OCI-M2 (cell line): ENCODE results near the gene ADGRA1.

Source experiments
- DNase-seq: peaks from one replicate; lab custom pipeline; 2025; ENCODE audit not compliant: unreplicated experiment; lab: John Stamatoyannopoulos, UW

The ADGRA1 gene

GRCh38 chr10:133075346-133076137 lies 12.2 kb upstream of the ADGRA1 start:
- DNase-seq = no peak

GRCh38 chr10:133076274-133077038 lies 11.3 kb upstream of the ADGRA1 start:
- DNase-seq = no peak

GRCh38 chr10:133079836-133080682 lies 7.7 kb upstream of the ADGRA1 start:
- DNase-seq = no peak

DNA sequence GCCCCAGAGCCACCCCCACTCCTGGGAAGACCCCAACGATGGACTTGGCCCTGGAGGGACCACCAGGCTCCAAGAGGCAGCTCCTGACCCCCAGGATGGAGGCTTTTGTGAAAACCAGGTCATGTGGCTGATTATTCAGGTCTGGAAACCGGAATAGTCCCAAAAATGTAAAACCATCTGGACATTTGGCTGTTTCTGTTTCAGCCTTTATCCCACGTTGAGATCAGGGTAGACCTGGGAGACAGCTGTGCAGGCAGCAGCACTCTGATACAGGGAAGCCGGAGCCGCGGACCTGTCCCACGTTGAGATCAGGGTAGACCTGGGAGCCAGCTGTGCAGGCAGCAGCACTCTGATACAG lies 7.1 kb upstream of the ADGRA1 start:
- no peak for DNase-seq

GRCh38 chr10:133081636-133082035 lies 6.1 kb upstream of the ADGRA1 start:
- no peak for DNase-seq

GRCh38 chr10:133082685-133083421 lies 4.9 kb upstream of the ADGRA1 start:
- DNase-seq = no peak

DNA sequence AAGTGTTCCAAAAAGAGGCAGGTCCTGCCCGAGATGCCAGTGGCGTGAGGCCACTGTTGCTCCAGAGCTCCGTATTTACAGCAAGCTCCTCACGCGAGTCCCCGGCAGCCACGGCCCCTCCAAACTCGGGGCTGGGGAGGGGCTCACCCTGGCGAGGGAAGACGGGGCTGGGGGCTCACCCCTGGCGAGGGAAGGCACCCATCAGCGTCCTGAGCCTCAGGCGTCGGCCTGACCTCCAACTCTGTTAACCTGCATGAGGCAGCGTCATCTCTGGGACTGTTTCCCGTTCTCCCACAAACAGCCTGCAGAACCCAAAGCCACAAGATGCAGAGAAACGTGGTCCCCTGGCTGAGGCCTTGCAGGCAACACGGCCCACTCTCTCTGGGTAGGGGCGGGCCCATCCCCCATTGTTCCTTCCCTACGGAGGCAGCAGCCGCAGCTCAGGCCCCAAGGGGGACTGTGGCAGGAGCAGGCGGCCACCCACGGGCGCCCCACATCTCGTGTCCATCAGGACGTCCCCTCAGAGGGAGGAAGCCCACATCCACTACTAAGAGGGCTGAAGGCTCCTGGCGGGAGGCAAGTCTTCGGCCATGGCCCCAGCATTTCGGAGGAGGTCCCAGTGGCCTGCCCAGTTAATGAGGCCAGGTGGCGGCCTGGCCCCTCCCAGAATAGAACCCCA lies 4.2 kb upstream of the ADGRA1 start:
- no peak for DNase-seq

GRCh38 chr10:133084491-133084890 lies 3.2 kb upstream of the ADGRA1 start:
- no peak for DNase-seq

DNA sequence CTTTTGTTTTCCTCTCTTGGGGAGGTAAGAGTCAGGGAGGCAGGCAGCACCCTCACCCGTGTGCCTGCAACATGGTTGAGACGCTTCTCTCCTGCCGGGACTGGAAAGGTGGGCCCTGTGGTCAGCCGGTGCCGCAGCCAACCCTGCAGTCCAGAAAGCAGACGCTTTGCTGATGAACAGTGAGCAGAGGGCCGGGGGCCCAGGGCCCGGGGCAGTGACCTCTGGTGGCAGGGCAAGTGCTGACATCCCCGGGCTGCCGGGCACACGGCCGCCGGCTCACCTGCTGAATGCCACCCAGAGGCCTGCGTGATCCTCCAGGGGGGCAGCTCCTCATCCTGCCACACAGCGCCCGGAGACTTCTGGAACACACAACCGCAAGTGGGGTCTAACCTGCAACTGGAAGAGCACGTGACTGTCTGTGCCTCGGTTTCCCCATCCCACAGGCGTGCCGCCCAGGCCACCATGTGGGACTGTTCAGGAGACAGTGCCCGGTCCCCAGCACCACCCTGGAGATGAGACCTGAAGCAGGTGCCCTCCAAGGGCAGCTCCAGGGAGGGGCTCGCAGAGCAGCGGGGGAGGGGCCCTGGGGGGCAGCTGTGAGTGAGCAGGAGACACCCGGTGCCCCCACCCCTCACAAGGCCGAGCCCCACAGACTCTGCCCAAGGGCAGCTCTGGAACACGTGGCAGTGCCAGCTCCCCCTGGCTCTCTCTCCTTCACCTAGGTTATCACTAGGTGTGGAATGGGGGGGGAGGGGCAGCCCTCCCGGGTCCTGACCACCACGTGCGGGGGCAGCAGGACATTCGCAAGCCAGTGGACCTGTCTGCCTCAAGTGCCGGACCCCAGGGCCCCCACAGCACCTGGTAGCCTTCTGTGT lies 2.2 kb upstream of the ADGRA1 start:
- DNase-seq = no peak

GRCh38 chr10:133086247-133086646 lies 1.5 kb upstream of the ADGRA1 start:
- DNase-seq = no peak

DNA sequence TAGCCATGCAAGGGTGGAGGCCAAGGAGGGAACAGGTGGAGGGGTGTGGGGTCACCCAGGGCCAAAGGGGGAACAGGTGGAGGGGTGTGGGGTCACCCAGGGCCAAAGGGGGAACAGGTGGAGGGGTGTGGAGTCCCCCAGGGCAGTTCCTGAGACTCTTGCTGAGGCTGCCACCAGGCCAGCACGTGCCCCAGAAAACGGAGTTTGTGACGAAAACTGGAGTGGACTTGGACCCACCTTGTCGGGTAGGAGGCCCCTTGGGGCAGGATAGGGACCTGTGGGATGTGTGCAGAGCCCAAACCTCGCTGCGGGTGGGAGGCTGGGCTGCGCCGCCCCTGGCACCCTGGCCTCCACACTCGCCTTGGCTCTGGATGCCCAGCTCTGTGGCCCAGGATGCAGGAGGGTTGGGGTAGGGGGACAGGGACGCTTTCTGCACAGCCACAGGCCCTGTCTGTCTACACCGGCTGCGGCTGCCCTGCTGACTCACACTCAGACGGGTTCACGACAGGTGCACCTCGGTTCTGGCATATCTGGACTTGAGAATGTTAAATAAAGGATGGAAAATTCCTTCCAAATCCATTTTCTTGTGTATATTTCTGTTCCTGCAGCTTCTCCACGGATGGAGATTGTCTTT lies 562 bp upstream of the ADGRA1 start:
- DNase-seq = no peak

DNA sequence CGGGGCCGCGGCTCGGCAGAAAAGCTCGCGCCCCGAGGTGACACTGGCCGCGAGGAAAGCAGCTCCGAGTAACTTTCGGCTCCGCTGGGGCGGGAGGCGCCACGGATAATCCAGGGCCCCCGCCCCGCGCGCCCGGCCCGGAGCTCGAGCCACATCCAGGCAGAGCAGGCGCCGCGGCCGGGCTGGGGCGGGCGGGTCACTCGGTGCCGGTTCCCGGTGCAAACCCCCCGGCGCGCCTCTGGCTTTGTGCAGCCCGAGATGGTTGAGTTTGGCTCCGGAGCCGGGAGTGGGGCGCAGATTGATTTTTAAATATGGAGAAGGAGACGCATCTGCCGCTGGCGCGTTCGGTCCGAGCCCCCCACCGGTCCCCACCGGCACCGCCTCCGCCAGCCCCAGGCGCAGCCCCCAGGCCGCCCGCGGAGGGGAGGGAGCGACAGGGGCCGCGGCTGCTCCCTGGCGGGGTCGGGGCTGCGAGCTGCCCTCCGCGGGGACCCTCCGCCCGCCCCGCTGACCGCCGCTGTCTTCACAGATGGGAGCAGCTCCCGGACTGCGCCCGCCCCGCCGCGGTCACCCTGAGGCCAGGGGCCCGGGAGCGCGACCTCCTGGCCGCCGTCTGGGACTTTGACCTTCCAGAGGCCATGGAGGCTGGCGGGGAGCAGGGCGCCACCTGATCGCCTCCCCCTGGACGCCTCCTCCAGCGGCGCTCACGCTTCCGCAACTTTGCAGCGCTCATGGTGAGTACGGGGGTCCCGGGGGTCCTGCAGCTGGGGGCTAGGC lies 643 bp downstream of the ADGRA1 start:
- DNase-seq = no peak

GRCh38 chr10:133088956-133089800 lies 1.5 kb downstream of the ADGRA1 start:
- no peak for DNase-seq

GRCh38 chr10:133090101-133090500 lies 2.4 kb downstream of the ADGRA1 start:
- DNase-seq = no peak

- no peak for DNase-seq
Observed at GRCh38 chr10:133090654-133091053, 2.9 kb downstream of the ADGRA1 start.

GRCh38 chr10:133091316-133091715 lies 3.6 kb downstream of the ADGRA1 start:
- DNase-seq = no peak

GRCh38 chr10:133093291-133093690 lies 5.6 kb downstream of the ADGRA1 start:
- DNase-seq = no peak
